ENCODE data around the gene TUBA1B. TPM values are rescaled to one million over a fixed set of nuclear protein-coding genes. Genes with fewer than 3 reads are reported as not detected.

The TUBA1B gene
- total RNA-seq, 4 donors from 2014 or later, result 240 to 523 (median 441) TPM

DNA sequence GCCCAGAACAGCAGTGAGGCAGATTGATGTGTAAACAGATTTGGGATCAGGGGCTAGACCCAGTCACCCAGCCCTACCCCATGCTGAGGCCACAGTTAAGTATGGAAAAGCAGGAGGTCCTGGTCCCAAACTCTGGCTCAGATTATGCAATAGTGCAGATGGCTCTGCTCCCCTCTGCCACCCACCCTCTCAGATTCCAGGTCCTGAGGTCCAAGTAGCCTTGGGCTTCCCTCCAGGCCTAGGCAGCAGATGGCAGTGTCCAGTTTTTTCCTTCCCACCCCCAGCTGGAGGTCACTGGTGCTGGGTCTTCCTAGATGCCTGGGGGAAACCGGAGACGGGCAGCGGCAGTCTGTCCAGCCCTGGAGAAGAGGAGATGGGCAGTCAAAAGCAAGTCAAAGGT is 33.8 kb downstream of the TUBA1B start:
- DNase-seq (ENCODE audit: low spot score in 2 of 2), result no peak
- Histone ChIP-seq H3K27ac (no peak overlapping the region), H3K9me3 (no peaks in the 10 kb centered on the region), H3K27me3 (peaks cover 26% of the 10 kb centered on the region), H3K4me1 (peaks cover 23% of the 10 kb centered on the region), H3K4me3 (no peak overlapping the region), H3K36me3 (peaks cover 55% of the 10 kb centered on the region)
- no peak for TF ChIP-seq EP300 (IDR thresholded peaks at IDR 0.05)
- TF ChIP-seq CTCF (IDR thresholded peaks at IDR 0.05), result no peak
- TF ChIP-seq POLR2A (IDR thresholded peaks at IDR 0.05), result no peak
- no peak for TF ChIP-seq POLR2AphosphoS5 (IDR thresholded peaks at IDR 0.05)
- WGBS, result 97% methylated on average over 3 of the region's 3 CpGs

GRCh38 chr12:49094975-49095365 is 36.2 kb downstream of the TUBA1B start:
- Histone ChIP-seq H3K27me3 (peaks cover 50% of the 10 kb centered on the region), H3K36me3 (peaks cover 31% of the 10 kb centered on the region), H3K4me1 (peaks cover 48% of the 10 kb centered on the region), H3K27ac (no peak overlapping the region), H3K4me3 (no peak overlapping the region), H3K9me3 (no peaks in the 10 kb centered on the region)
- WGBS, result 29% methylated on average over 2 of the region's 2 CpGs
- DNase-seq (ENCODE audit: low spot score in 2 of 2), result no peak
- TF ChIP-seq EP300 (IDR thresholded peaks at IDR 0.05), result no peak

DNA sequence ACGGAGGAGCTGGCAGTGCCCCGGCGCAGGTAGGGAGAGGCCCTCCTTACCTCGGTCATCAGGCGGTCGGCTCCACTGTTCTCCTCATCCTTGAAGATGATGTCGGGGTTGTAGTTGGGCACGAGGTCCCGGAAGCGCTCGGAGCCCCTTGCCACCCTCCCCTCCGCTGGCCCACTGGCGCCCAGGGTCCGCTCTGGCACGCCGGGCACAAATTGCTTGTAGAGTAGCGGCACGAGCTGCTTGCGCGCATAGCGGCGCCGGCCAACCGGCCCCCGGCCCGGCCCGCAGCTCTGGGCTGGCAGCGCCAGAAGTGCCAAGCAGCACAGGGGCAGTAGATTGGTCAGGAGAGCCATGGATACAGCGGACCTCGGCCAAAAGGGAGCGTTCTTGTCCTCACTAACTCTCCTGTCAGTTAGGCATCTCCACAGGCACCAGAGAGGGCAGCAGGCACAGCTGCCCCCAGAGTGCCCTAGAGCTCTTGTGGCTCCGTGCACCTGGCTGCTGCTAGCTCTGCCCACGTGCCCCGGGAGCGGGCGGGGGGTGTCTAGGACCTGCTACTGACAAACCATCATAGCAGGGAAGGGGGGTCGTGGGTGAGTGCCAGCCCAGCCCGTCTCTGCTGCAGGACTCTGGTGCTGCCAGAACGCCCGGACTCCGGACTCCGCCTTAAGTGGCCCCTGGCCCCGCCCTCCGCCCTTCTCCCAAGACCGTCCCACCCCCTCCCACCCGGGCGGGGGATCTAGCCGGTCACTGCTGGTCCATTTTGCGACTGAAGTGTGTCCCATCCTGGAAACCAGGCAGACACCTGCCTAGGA is 36.8 kb downstream of the TUBA1B start, which contains the start of gene DHH:
TSS of gene DHH (minus strand) at position 642 of the 815 bp plus-strand sequence. CDS start at position 353, 289 bp downstream.
- DNase-seq (ENCODE audit: low spot score in 2 of 2), result peak in 1 of 2 donors; percentile 68
- TF ChIP-seq POLR2AphosphoS5 (IDR thresholded peaks at IDR 0.05), result no peak
- TF ChIP-seq EP300 (IDR thresholded peaks at IDR 0.05), result no peak
- TF ChIP-seq POLR2A (IDR thresholded peaks at IDR 0.05), result no peak
- no peak for TF ChIP-seq CTCF (IDR thresholded peaks at IDR 0.05)
- Histone ChIP-seq H3K27ac (no peak within 1 kb of the TSS), H3K36me3 (peaks cover 25% of the 10 kb centered on the region), H3K4me3 (peak within 1 kb of the TSS; percentile 21), H3K9me3 (no peaks in the 10 kb centered on the region), H3K4me1 (peaks cover 54% of the 10 kb centered on the region), H3K27me3 (peaks cover 56% of the 10 kb centered on the region)
- WGBS, result 2% methylated on average over 31 of the region's 49 CpGs

GRCh38 chr12:49093792-49094159 is 37.4 kb downstream of the TUBA1B start:
- Histone ChIP-seq H3K27me3 (peaks cover 62% of the 10 kb centered on the region), H3K9me3 (no peaks in the 10 kb centered on the region), H3K27ac (no peak overlapping the region), H3K4me1 (peaks cover 57% of the 10 kb centered on the region), H3K36me3 (peaks cover 21% of the 10 kb centered on the region), H3K4me3 (peak overlapping the region; percentile 21)
- no peak for DNase-seq (ENCODE audit: low spot score in 2 of 2)
- under 1% methylated on average over 9 of the region's 9 CpGs for WGBS
- TF ChIP-seq EP300 (IDR thresholded peaks at IDR 0.05) (no peak), POLR2AphosphoS5 (IDR thresholded peaks at IDR 0.05) (no peak), POLR2A (IDR thresholded peaks at IDR 0.05) (no peak), CTCF (IDR thresholded peaks at IDR 0.05) (no peak)

DNA sequence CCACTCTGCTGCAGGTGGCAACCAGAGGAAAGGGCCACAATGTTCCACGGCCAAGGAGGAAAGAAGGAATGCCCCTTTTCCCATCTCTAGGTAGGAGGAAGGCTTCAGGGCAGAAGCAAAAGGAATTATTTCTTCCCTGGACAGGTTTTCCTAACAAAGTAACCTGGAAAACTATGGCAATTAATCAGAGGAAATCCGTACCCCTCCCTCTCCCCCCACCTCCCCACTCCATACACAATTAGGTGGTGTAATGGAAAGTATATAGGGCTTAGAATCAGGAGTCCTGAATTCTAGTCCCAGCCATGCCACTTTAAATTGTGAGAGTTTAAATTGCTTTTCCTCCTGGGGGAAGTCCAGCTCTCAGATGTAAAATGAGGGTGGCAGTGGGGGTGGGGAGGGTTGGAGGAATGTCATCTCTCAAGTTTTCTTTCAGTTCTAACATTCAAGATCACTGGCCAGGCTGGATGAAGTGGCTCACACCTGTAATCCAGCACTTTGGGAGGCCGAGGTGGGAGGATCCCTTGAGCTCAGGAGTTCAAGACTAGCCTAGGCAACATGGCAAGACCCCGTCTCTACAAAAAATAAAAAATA is 38.3 kb downstream of the TUBA1B start:
- Histone ChIP-seq H3K4me1 (peaks cover 66% of the 10 kb centered on the region), H3K36me3 (peaks cover 12% of the 10 kb centered on the region), H3K9me3 (no peaks in the 10 kb centered on the region), H3K27ac (no peak overlapping the region), H3K4me3 (no peak overlapping the region), H3K27me3 (peaks cover 66% of the 10 kb centered on the region)
- no peak for DNase-seq (ENCODE audit: low spot score in 2 of 2)
- WGBS, result 60% methylated on average over 4 of the region's 4 CpGs
- TF ChIP-seq POLR2A (IDR thresholded peaks at IDR 0.05) (no peak), EP300 (IDR thresholded peaks at IDR 0.05) (no peak), POLR2AphosphoS5 (IDR thresholded peaks at IDR 0.05) (no peak), CTCF (IDR thresholded peaks at IDR 0.05) (no peak)
